IMR-90 (cell line): Measurements from ENCODE around the gene DNAJB8. TPM values are rescaled to one million over a fixed set of nuclear protein-coding genes. Genes with fewer than 3 reads are reported as not detected.

Source experiments
- ATAC-seq: fragments of 200-7000 bp; cut with Tn5 transposase; 2 replicates; pipeline ENCODE4 v1.9.1; 2020; ENCODE audit warnings: low read depth, mild to moderate bottlenecking, moderate library complexity
- BruUV-seq: library from RNA; stranded (reverse); fragments of 400-500 nt; replicated peaks from 2 replicates; lab custom pipeline; 2021; lab: Mats Ljungman, UMichigan
- CTCF ChIA-PET: fragments of 300-600 bp; formaldehyde crosslinking; extraction: SDS; loops from one replicate; lab custom pipeline; 2021; ENCODE audit warnings: antibody characterized with exemption; lab: Yijun Ruan, JAX
- POLR2A ChIA-PET: fragments of 300-600 bp; sonication (Branson Sonifier 250); formaldehyde crosslinking; loops from one replicate; lab custom pipeline; 2022; ENCODE audit warnings: antibody characterized with exemption; ENCODE audit not compliant: unreplicated experiment; lab: Charles Lee
- DNase-seq: peaks from one replicate; pipeline ENCODE4 v3.0.0; 2013
- H2AFZ ChIP-seq: replicated peaks from 2 replicates; pipeline ENCODE3; 2013; ENCODE audit warnings: low read length, mild to moderate bottlenecking; ENCODE audit not compliant: poor library complexity
- H2AK5ac ChIP-seq: 2 replicates; pipeline ENCODE4 v1.6.1; 2013; ENCODE audit warnings: low read depth, low read length, inconsistent platforms
- H2AK9ac ChIP-seq: replicated peaks from 2 replicates; pipeline ENCODE3; 2013; ENCODE audit warnings: mild to moderate bottlenecking, low read depth, low read length, moderate library complexity; ENCODE audit not compliant: poor library complexity
- H2BK120ac ChIP-seq: 2 replicates; pipeline ENCODE4 v1.6.1; 2013; ENCODE audit warnings: low read depth, low read length, inconsistent platforms
- H2BK15ac ChIP-seq: 3 replicates; pipeline ENCODE4 v1.6.1; 2013; ENCODE audit warnings: low read depth, low read length, inconsistent platforms
- H2BK20ac ChIP-seq: 2 replicates; pipeline ENCODE4 v1.6.1; 2013; ENCODE audit warnings: low read depth, mild to moderate bottlenecking, inconsistent platforms, low read length, moderate library complexity
- H2BK5ac ChIP-seq: 2 replicates; pipeline ENCODE4 v1.6.1; 2013; ENCODE audit warnings: mild to moderate bottlenecking, low read depth, low read length, inconsistent platforms; ENCODE audit not compliant: poor library complexity, severe bottlenecking
- H3K14ac ChIP-seq: replicated peaks from 2 replicates; pipeline ENCODE4 v1.6.1; 2013; ENCODE audit warnings: low read depth, low read length, inconsistent platforms
- H3K18ac ChIP-seq: 2 replicates; pipeline ENCODE4 v1.6.1; 2013; ENCODE audit warnings: low read depth, low read length, control low read depth
- H3K23ac ChIP-seq: 2 replicates; pipeline ENCODE4 v1.6.1; 2013; ENCODE audit warnings: low read depth, low read length, inconsistent platforms
- H3K27ac ChIP-seq: 2 replicates; pipeline ENCODE4 v1.5.1; 2013; ENCODE audit warnings: mild to moderate bottlenecking, control low read depth, low read length; ENCODE audit not compliant: insufficient read depth
- H3K27me3 ChIP-seq: 2 replicates; pipeline ENCODE4 v1.6.1; 2013; ENCODE audit warnings: low read length; ENCODE audit not compliant: control insufficient read depth, insufficient read depth
- H3K36me3 ChIP-seq: 2 replicates; pipeline ENCODE4 v1.6.1; 2013; ENCODE audit warnings: low read length, mixed read lengths; ENCODE audit not compliant: control insufficient read depth, insufficient read depth
- H3K4ac ChIP-seq: 2 replicates; pipeline ENCODE4 v1.6.1; 2013; ENCODE audit warnings: low read depth, low read length, inconsistent platforms
- H3K4me1 ChIP-seq: 2 replicates; pipeline ENCODE4 v1.6.1; 2013; ENCODE audit warnings: low read length, mixed read lengths; ENCODE audit not compliant: control insufficient read depth, insufficient read depth
- H3K4me2 ChIP-seq: 2 replicates; pipeline ENCODE4 v1.6.1; 2013; ENCODE audit warnings: low read depth, mild to moderate bottlenecking, control low read depth, low read length, moderate library complexity
- H3K4me3 ChIP-seq: 2 replicates; pipeline ENCODE4 v1.5.1; 2013; ENCODE audit warnings: low read depth, mild to moderate bottlenecking, control low read depth, low read length, moderate library complexity; ENCODE audit not compliant: insufficient read depth
- H3K56ac ChIP-seq: 2 replicates; pipeline ENCODE4 v1.6.1; 2013; ENCODE audit warnings: low read length, inconsistent platforms; ENCODE audit not compliant: insufficient read depth; ENCODE audit errors: extremely low read depth
- H3K79me1 ChIP-seq, 2 experiments: 2 replicates each; pipeline ENCODE4 v1.6.1; 2013; ENCODE audit warnings: low read length in 2 of 2, inconsistent platforms in 1 of 2, low read depth in 1 of 2
- H3K9ac ChIP-seq: 2 replicates; pipeline ENCODE4 v1.6.1; 2013; ENCODE audit warnings: low read depth, low read length, control low read depth
- H3K9me1 ChIP-seq: 2 replicates; pipeline ENCODE4 v1.6.1; 2013; ENCODE audit warnings: low read length, inconsistent platforms; ENCODE audit not compliant: insufficient read depth
- H3K9me3 ChIP-seq: 2 replicates; pipeline ENCODE4 v1.6.1; 2013; ENCODE audit warnings: low read length; ENCODE audit not compliant: control insufficient read depth, insufficient read depth
- H4K20me1 ChIP-seq: 2 replicates; pipeline ENCODE4 v1.6.1; 2013; ENCODE audit warnings: low read length, inconsistent platforms; ENCODE audit not compliant: insufficient read depth
- H4K5ac ChIP-seq: 2 replicates; pipeline ENCODE4 v1.6.1; 2013; ENCODE audit warnings: mild to moderate bottlenecking, low read depth, low read length, control low read depth
- H4K8ac ChIP-seq, 2 experiments: 2 replicates each; pipeline ENCODE4 v1.6.1; 2013; ENCODE audit warnings: low read depth in 2 of 2, low read length in 2 of 2, control low read depth in 1 of 2, inconsistent platforms in 1 of 2
- H4K91ac ChIP-seq: 2 replicates; pipeline ENCODE4 v1.6.1; 2013; ENCODE audit warnings: low read depth, low read length, inconsistent platforms; ENCODE audit not compliant: insufficient read depth
- BHLHE40 ChIP-seq: fragments of 150-350 bp; IDR thresholded peaks from 2 replicates; pipeline ENCODE4 v1.6.1; 2016; ENCODE audit warnings: mild to moderate bottlenecking, low read depth, low read length
- CEBPB ChIP-seq: IDR thresholded peaks from 2 replicates; pipeline ENCODE4 v1.6.1; 2012; ENCODE audit warnings: low read depth, low read length, improper control_type of control experiment
- CHD1 ChIP-seq: IDR thresholded peaks from 2 replicates; pipeline ENCODE4 v1.6.1; 2012; ENCODE audit warnings: low read depth, low read length, improper control_type of control experiment
- FOS ChIP-seq: fragments of 150-350 bp; IDR thresholded peaks from 2 replicates; pipeline ENCODE4 v1.6.1; 2016; ENCODE audit warnings: low read depth, low read length
- MAFK ChIP-seq: IDR thresholded peaks from 2 replicates; pipeline ENCODE4 v1.6.1; 2012; ENCODE audit warnings: low read depth, low read length, improper control_type of control experiment
- MAZ ChIP-seq: IDR thresholded peaks from 2 replicates; pipeline ENCODE4 v1.6.1; 2012; ENCODE audit warnings: low read depth, mild to moderate bottlenecking, low read length, improper control_type of control experiment, moderate library complexity, borderline replicate concordance
- MXI1 ChIP-seq: IDR thresholded peaks from 2 replicates; pipeline ENCODE4 v1.6.1; 2012; ENCODE audit warnings: low read depth, mild to moderate bottlenecking, low read length, moderate library complexity, borderline replicate concordance
- NFE2L2 ChIP-seq: fragments of 150-350 bp; IDR thresholded peaks from 2 replicates; pipeline ENCODE4 v1.6.1; 2016; ENCODE audit warnings: low read depth, mild to moderate bottlenecking, low read length
- POLR2A ChIP-seq: IDR thresholded peaks from 2 replicates; pipeline ENCODE4 v1.6.1; 2012; ENCODE audit warnings: mild to moderate bottlenecking, low read depth, low read length
- RCOR1 ChIP-seq: IDR thresholded peaks from 2 replicates; pipeline ENCODE4 v1.6.1; 2012; ENCODE audit warnings: mild to moderate bottlenecking, low read length, improper control_type of control experiment; ENCODE audit not compliant: insufficient replicate concordance
- RFX5 ChIP-seq: IDR thresholded peaks from 2 replicates; pipeline ENCODE4 v1.8.0; 2012; ENCODE audit warnings: low read depth, mild to moderate bottlenecking, low read length, moderate library complexity
- SMC3 ChIP-seq: fragments of 150-350 bp; IDR thresholded peaks from 2 replicates; pipeline ENCODE4 v1.6.1; 2016; ENCODE audit warnings: low read depth, mild to moderate bottlenecking, antibody characterized with exemption, low read length, moderate library complexity
- WGBS, 2 experiments: methylation state at CpG; one replicate each; pipeline versions ENCODE4 v1.1.5 to v1.1.7; 2013; ENCODE audit warnings: missing lambda C conversion rate in 2 of 2; ENCODE audit not compliant: insufficient read length in 1 of 2; ENCODE audit errors: extremely low coverage in 2 of 2; 5-methylcytosine and 5-hydroxymethylcytosine counted together
- dilution Hi-C: fragments of 300-500 bp; cut with HindIII; formaldehyde crosslinking; loops from one replicate; pipeline ENCODE4 v1.14.3; 2018; ENCODE audit warnings: low sequenced_read_pairs; ENCODE audit not compliant: unreplicated experiment
- in situ Hi-C: fragments of 300-500 bp; cut with MboI; formaldehyde crosslinking; loops from 3 replicates; pipeline ENCODE4 v1.14.3; 2019; ENCODE audit warnings: low sequenced_read_pairs, inconsistent platforms, mixed read lengths
- intact Hi-C: fragments of 100-400 bp; cut with micrococcal nuclease; formaldehyde crosslinking; loops from 2 replicates; pipeline ENCODE4 v1.10.0; 2022
- polyA plus RNA-seq, 3 experiments: library from polyadenylated mRNA; depleted of rRNA; stranded (reverse); fragments of >200 nt; gene quantifications; 2 replicates each; pipeline ENCODE4 v1.2.3, GENCODE V29; 2012; ENCODE audit warnings: low replicate concordance in 1 of 3
- total RNA-seq: library from RNA; depleted of rRNA; stranded (reverse); fragments of >200 nt; gene quantifications from 2 replicates; pipeline ENCODE4 v1.2.3, GENCODE V29; 2012
- TF ChIP-seq, protein P1 (sequence below): fragments of 150-350 bp; IDR thresholded peaks from 2 replicates; pipeline ENCODE4 v1.6.1; 2017; ENCODE audit warnings: mild to moderate bottlenecking, antibody characterized with exemption, low read length, low read depth
- TF ChIP-seq, protein P2 (sequence below): conservative IDR thresholded peaks from 2 replicates; pipeline ENCODE4 v1.5.1; 2012; ENCODE audit warnings: mild to moderate bottlenecking, low read depth, low read length, improper control_type of control experiment
- TF ChIP-seq, protein P3 (sequence below): fragments of 150-350 bp; IDR thresholded peaks from 2 replicates; pipeline ENCODE4 v1.6.1; 2016; ENCODE audit warnings: low read depth, mild to moderate bottlenecking, low read length, moderate library complexity, borderline replicate concordance

DNAJB8 gene
- total and polyA plus RNA-seq, 2 of the 4 experiments (the other 2 are of a cell fraction), result not detected

DNA sequence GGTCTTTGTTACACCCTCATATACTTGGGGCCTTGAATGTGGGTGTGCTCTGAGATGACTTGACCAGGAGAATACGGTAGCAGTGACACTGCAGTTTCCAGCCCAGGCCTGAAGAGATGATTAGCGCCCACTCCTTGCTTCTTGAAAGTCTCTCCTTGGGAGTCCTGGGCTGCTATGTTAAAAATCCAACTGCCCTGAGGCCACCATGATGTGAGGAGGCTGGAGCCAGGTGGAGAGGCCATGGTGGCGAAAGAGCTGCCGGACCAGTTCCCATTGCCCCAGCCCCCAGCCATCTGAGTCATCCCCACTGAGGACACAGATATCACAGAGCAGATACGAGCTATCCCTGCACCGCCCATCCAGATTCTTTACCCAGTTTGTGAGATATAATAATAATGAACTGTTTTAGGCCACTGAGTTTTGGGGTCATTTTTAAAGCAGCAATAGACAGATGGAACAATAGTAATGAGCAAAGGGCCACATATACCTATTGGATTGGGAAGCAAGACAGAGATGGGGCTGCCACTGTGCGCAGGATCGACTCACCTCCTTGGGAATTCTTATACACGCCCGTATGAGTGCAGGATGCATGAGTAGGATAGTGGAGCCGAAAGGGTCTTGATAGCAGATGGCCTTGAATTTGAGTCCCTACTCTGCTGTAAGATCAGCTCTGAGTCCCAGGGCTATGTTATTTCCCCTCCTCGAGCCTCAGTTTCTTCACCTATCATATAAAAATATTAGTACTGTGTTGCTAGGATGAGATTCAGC is 38.5 kb upstream of the DNAJB8 start:
- Histone ChIP-seq H2AK5ac (no peak overlapping the region), H3K9me1 (no peaks in the 10 kb centered on the region), H3K4me3 (no peak overlapping the region), H2BK20ac (no peak overlapping the region), H3K4me2 (no peak overlapping the region), H3K79me1 (no peaks in the 10 kb centered on the region), H3K56ac (no peak overlapping the region), H2AFZ (no peak overlapping the region), H4K8ac (no peak overlapping the region), H3K27ac (no peak overlapping the region), H3K9me3 (peaks cover 2% of the 10 kb centered on the region; the same call in 1 of the 2 replicates), H4K91ac (no peak overlapping the region), H4K20me1 (no peaks in the 10 kb centered on the region), H2AK9ac (no peak overlapping the region), H3K9ac (no peak overlapping the region), H3K27me3 (peaks cover 5% of the 10 kb centered on the region; the same call in 1 of the 2 replicates), H3K14ac (no peak overlapping the region), H2BK15ac (no peak overlapping the region), H3K4ac (no peak overlapping the region), H3K4me1 (no peaks in the 10 kb centered on the region), H2BK5ac (no peak overlapping the region), H3K36me3 (no peaks in the 10 kb centered on the region), H3K18ac (no peak overlapping the region), H3K23ac (no peak overlapping the region), H2BK120ac (no peak overlapping the region), H4K5ac (no peak overlapping the region)
- ChIA-PET POLR2A (no interaction called here), CTCF (no interaction called here)
- BruUV-seq, result no TSS peak
- in situ Hi-C loops (loop anchor here (5.0 kb wide), 1 partner anchor 73 kb away; no protein-coding TSS in a partner anchor), dilution Hi-C loops (no loop called here), intact Hi-C loops (loop anchor here (5.0 kb wide), 1 partner anchor 77 kb away; no protein-coding TSS in a partner anchor)
- no CpG with 5 or more reads among the region's 12 CpGs for WGBS, 2 experiments
- DNase-seq (no peak), ATAC-seq (no peak)
- no peak for TF ChIP-seq MXI1
- no peak for TF ChIP-seq CHD1
- no peak for TF ChIP-seq SMC3
- TF ChIP-seq POLR2A, result no peak
- TF ChIP-seq BHLHE40, result no peak
- TF ChIP-seq, protein P1, sequence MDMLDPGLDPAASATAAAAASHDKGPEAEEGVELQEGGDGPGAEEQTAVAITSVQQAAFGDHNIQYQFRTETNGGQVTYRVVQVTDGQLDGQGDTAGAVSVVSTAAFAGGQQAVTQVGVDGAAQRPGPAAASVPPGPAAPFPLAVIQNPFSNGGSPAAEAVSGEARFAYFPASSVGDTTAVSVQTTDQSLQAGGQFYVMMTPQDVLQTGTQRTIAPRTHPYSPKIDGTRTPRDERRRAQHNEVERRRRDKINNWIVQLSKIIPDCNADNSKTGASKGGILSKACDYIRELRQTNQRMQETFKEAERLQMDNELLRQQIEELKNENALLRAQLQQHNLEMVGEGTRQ, result no peak
- no peak for TF ChIP-seq NFE2L2
- TF ChIP-seq FOS, result no peak
- no peak for TF ChIP-seq CEBPB
- TF ChIP-seq, protein P2, sequence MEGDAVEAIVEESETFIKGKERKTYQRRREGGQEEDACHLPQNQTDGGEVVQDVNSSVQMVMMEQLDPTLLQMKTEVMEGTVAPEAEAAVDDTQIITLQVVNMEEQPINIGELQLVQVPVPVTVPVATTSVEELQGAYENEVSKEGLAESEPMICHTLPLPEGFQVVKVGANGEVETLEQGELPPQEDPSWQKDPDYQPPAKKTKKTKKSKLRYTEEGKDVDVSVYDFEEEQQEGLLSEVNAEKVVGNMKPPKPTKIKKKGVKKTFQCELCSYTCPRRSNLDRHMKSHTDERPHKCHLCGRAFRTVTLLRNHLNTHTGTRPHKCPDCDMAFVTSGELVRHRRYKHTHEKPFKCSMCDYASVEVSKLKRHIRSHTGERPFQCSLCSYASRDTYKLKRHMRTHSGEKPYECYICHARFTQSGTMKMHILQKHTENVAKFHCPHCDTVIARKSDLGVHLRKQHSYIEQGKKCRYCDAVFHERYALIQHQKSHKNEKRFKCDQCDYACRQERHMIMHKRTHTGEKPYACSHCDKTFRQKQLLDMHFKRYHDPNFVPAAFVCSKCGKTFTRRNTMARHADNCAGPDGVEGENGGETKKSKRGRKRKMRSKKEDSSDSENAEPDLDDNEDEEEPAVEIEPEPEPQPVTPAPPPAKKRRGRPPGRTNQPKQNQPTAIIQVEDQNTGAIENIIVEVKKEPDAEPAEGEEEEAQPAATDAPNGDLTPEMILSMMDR, result no peak
- TF ChIP-seq MAZ, result no peak
- TF ChIP-seq RCOR1, result no peak
- no peak for TF ChIP-seq MAFK
- TF ChIP-seq, protein P3, sequence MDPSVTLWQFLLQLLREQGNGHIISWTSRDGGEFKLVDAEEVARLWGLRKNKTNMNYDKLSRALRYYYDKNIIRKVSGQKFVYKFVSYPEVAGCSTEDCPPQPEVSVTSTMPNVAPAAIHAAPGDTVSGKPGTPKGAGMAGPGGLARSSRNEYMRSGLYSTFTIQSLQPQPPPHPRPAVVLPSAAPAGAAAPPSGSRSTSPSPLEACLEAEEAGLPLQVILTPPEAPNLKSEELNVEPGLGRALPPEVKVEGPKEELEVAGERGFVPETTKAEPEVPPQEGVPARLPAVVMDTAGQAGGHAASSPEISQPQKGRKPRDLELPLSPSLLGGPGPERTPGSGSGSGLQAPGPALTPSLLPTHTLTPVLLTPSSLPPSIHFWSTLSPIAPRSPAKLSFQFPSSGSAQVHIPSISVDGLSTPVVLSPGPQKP, result no peak
- TF ChIP-seq RFX5, result no peak
